ENCODE results near the gene SPTBN1.

The SPTBN1 gene

DNA sequence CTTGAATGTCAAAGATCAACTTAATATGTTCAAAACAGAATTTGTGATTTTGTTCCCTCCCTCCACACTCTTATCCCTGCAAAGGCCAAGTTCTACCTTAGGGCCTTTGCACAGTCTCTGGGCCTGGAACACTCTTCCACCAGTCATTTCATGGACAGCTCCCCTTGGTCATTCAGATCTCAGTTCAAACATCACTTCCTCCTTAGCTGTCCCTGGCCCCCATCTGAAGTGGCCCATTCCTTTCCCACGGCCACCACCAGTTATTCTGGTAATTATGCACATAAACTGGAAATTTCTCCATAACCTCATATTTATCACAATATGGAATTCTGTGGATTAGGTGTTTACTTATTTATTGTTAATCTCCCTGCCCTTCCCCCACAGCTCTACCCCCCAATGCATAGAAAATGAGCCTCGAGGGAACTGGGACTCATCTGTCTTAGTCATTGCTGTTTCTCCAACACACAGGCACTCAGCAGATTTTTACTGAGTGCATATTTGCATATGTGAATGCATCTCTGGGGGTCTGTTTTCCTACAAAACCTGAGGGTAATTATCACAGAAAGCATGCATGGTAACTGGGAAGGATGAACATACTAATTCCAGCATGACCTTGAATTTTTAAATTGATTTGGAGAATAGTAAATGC lies 35.5 kb upstream of the SPTBN1 start:
- TF ChIP-seq, protein P1, sequence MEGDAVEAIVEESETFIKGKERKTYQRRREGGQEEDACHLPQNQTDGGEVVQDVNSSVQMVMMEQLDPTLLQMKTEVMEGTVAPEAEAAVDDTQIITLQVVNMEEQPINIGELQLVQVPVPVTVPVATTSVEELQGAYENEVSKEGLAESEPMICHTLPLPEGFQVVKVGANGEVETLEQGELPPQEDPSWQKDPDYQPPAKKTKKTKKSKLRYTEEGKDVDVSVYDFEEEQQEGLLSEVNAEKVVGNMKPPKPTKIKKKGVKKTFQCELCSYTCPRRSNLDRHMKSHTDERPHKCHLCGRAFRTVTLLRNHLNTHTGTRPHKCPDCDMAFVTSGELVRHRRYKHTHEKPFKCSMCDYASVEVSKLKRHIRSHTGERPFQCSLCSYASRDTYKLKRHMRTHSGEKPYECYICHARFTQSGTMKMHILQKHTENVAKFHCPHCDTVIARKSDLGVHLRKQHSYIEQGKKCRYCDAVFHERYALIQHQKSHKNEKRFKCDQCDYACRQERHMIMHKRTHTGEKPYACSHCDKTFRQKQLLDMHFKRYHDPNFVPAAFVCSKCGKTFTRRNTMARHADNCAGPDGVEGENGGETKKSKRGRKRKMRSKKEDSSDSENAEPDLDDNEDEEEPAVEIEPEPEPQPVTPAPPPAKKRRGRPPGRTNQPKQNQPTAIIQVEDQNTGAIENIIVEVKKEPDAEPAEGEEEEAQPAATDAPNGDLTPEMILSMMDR (IDR thresholded peaks at IDR 0.05; ENCODE audit: low read depth, low read length, missing control alignments), result no peak
- no peaks in the 10 kb centered on the region for H3K36me3 ChIP-seq (replicated peaks)
- no peak overlapping the region for H3K27ac ChIP-seq
- in situ Hi-C loops (cut with HindIII; ENCODE audit: low pct_ligation_motif_present, low sequenced_read_pairs), result no loop called here
- DNase-seq, result no peak
- H3K4me3 ChIP-seq (ENCODE audit: low read depth, low read length), result no peak overlapping the region
- no peaks in the 10 kb centered on the region for H3K27me3 ChIP-seq (replicated peaks)

DNA sequence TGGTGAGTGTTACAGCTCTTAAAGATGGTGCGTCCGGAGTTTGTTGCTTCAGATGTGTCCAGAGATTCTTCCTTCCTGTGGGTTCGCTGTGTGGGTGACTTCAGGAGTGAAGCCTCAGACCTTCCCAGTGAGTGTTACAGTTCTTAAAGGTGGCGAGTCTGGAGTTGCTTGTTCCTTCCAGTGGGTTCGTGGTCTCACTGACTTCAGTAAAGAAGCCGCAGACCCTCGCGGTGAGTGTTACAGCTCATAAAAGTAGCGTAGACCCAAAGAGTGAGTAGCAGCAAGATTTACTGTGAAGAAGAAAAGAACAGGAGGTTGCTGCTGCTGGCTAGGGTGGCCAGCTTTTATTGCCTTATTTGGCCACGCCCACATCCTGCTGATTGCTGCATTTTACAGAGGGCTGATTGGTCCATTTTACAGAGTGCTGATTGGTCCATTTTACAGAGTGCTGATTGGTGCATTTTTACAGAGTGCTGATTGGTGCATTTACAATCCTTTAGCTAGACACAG lies 34.0 kb upstream of the SPTBN1 start:
- Histone ChIP-seq H3K27ac (no peak overlapping the region), H3K36me3 (replicated peaks) (no peaks in the 10 kb centered on the region), H3K27me3 (replicated peaks) (no peaks in the 10 kb centered on the region), H3K4me3 (ENCODE audit: low read depth, low read length) (no peak overlapping the region)
- in situ Hi-C loops (cut with HindIII; ENCODE audit: low pct_ligation_motif_present, low sequenced_read_pairs), result no loop called here
- TF ChIP-seq, protein P1 (IDR thresholded peaks at IDR 0.05; ENCODE audit: low read depth, low read length, missing control alignments), result no peak
- DNase-seq, result no peak

DNA sequence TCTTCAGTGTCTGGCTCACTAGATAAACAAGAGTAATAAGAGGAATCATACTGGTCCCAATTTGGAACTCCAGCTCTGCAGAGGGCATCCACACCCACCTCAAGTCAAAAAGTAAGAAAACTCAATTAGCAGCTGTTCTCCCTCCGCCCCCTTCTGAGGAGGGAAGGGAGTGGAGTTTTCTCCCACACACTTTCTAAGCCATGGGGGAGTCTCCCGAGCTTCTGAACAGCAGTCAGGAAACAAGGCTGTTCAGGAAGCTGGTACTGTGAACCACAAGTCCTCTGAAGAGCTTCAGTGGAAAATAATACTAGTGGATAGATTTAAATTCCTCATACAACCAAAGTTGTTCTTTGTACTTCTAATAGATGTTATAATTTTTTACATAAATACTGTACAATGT lies 32.9 kb upstream of the SPTBN1 start:
- TF ChIP-seq, protein P1 (IDR thresholded peaks at IDR 0.05; ENCODE audit: low read depth, low read length, missing control alignments), result no peak
- Histone ChIP-seq H3K4me3 (ENCODE audit: low read depth, low read length) (no peak overlapping the region), H3K27me3 (replicated peaks) (no peaks in the 10 kb centered on the region), H3K36me3 (replicated peaks) (no peaks in the 10 kb centered on the region), H3K27ac (no peak overlapping the region)
- in situ Hi-C loops (cut with HindIII; ENCODE audit: low pct_ligation_motif_present, low sequenced_read_pairs), result no loop called here
- DNase-seq, result no peak

DNA sequence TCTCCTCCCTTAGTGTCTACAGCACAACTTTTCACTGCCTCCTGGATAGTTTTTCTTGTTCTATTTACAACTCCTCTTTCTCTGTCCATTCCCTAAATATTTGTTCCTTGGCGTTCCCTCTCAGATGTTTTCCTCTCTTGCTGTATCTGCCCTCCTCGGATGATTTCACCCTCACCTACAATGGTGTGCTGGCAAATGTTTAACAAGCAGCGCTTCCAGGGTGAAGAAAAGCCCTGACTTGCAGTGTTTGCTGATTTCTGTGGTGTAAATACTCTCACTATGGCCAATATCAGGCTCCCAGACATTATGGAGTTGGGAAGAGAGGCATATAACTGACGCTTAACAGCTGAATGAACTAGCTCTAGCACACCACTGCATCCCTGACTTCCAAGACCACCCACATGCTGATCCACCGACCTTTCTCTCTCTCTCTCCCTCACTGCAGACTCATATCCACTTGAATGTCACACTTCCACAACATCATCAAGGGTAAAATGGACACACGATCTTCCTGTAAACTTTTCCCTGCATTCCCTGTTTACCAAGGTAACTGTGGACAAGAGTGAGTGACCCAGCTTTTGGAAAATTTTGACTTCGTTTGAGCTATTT lies 31.5 kb upstream of the SPTBN1 start:
- no peak overlapping the region for H3K27ac ChIP-seq
- no peak for DNase-seq
- no peak overlapping the region for H3K4me3 ChIP-seq (ENCODE audit: low read depth, low read length)
- TF ChIP-seq, protein P1 (IDR thresholded peaks at IDR 0.05; ENCODE audit: low read depth, low read length, missing control alignments), result no peak
- in situ Hi-C loops (cut with HindIII; ENCODE audit: low pct_ligation_motif_present, low sequenced_read_pairs), result no loop called here
- H3K27me3 ChIP-seq (replicated peaks), result no peaks in the 10 kb centered on the region
- H3K36me3 ChIP-seq (replicated peaks), result no peaks in the 10 kb centered on the region

DNA sequence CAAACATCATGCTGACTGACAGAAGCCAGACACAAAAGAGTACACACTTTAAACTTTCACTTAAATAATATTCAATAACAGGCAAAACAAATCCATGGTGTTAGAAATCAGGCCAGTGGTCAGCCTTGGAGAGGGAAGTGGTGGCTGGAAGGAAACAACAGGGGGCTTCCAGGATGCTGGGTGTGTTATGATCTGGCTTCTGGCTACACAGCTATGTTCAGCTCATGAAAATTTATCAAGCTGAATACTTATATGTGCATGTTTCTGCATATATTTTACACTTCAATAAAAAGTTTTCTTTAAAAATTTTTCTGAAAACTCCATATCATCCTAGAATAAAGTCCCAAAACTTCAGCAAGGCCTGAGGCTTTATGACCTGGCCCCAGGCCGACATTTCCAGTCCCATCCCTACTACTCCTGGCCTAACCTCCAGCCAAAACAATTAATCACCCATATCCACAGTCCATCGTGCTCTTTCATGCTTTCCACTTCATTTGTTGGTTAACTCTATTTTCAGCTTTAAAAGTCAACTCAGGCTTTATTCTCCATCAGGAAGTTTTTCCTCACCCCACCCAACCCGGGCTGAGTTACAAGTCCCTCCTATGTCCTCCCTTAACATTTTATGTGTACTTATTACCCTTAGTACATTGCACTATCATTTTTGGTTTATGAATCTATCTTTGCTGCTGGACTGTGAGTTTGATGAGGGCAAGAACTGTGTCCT lies 27.9 kb upstream of the SPTBN1 start:
- TF ChIP-seq, protein P1 (IDR thresholded peaks at IDR 0.05; ENCODE audit: low read depth, low read length, missing control alignments), result no peak
- in situ Hi-C loops (cut with HindIII; ENCODE audit: low pct_ligation_motif_present, low sequenced_read_pairs), result no loop called here

More for the DNA sequence above, 27.9 kb upstream of the SPTBN1 start:
- Histone ChIP-seq H3K27ac (no peak overlapping the region), H3K27me3 (replicated peaks) (no peaks in the 10 kb centered on the region), H3K4me3 (ENCODE audit: low read depth, low read length) (no peak overlapping the region), H3K36me3 (replicated peaks) (no peaks in the 10 kb centered on the region)
- DNase-seq, result no peak
